Endothelial cell of umbilical vein (primary cell): ENCODE measurements around the gene CHMP5. TPM values are rescaled to one million over a fixed set of nuclear protein-coding genes. Genes with fewer than 3 reads are reported as not detected.

Experiments used
- BruUV-seq: library from RNA; stranded (reverse); fragments of 400-500 nt; replicated peaks from 2 replicates; lab custom pipeline; 2021; lab: Mats Ljungman, UMichigan
- CTCF ChIA-PET: fragments of 300-600, 350-600 bp; sonication (Branson Sonifier 250); formaldehyde crosslinking; loops from one replicate; lab custom pipeline; 2021; ENCODE audit warnings: antibody characterized with exemption, inconsistent platforms; lab: Charles Lee
- POLR2A ChIA-PET: fragments of 300-600, 350-600 bp; sonication (Branson Sonifier 250); formaldehyde crosslinking; loops from one replicate; lab custom pipeline; 2021; ENCODE audit warnings: antibody characterized with exemption, inconsistent platforms; lab: Charles Lee
- DNase-seq: peaks from one replicate; pipeline ENCODE4 v3.0.0-alpha.2; 2011; ENCODE audit warnings: low read depth, low spot score
- FAIRE-seq: peaks from 2 replicates; lab custom pipeline; 2011; peaks lifted over from hg19 to GRCh38; lab: Jason Lieb, UNC
- H2AFZ ChIP-seq: 2 replicates; pipeline ENCODE4 v1.6.0; 2012; ENCODE audit warnings: low read depth, low read length, control low read depth, inconsistent platforms
- H3K27ac ChIP-seq: 2 replicates; pipeline ENCODE4 v1.5.1; 2011; ENCODE audit warnings: low read depth, mild to moderate bottlenecking, control low read depth, low read length, moderate library complexity; ENCODE audit not compliant: insufficient read depth
- H3K27me3 ChIP-seq, 2 experiments: 2 replicates each; pipeline versions ENCODE4 v1.6.0 to v1.6.1; 2011; ENCODE audit warnings: low read length in 2 of 2, mixed read lengths in 1 of 2; ENCODE audit not compliant: control insufficient read depth in 2 of 2, insufficient read depth in 2 of 2
- H3K36me3 ChIP-seq, 2 experiments: 2 replicates in 1 of 2; 3 replicates in 1 of 2; pipeline ENCODE4 v1.5.1; 2011; ENCODE audit warnings: low read length in 2 of 2, mild to moderate bottlenecking in 1 of 2, moderate library complexity in 1 of 2; ENCODE audit not compliant: control insufficient read depth in 2 of 2, insufficient read depth in 2 of 2; ENCODE audit errors: extremely low read depth in 1 of 2
- H3K4me1 ChIP-seq: 3 replicates; pipeline ENCODE4 v1.5.1; 2011; ENCODE audit warnings: mild to moderate bottlenecking, low read length; ENCODE audit not compliant: control insufficient read depth, insufficient read depth; ENCODE audit errors: extremely low read depth
- H3K4me2 ChIP-seq: 2 replicates; pipeline ENCODE4 v1.6.1; 2011; ENCODE audit warnings: low read length, control low read depth, mixed read lengths; ENCODE audit not compliant: insufficient read depth
- H3K4me3 ChIP-seq, 3 experiments: fragments of 200-600 bp in 1 of 3; sonication (generic), shearing (Covaris generic) in 1 of 3; replicated peaks in 1 of 3; 2 replicates each; pipeline ENCODE4 v1.5.1; 2011 to 2016; ENCODE audit warnings: control low read depth in 3 of 3, low read length in 3 of 3, mild to moderate bottlenecking in 2 of 3, inconsistent platforms in 1 of 3, low read depth in 1 of 3, moderate library complexity in 1 of 3; ENCODE audit not compliant: insufficient read depth in 1 of 3
- H3K79me2 ChIP-seq: 2 replicates; pipeline ENCODE4 v1.6.0; 2012; ENCODE audit warnings: low read length, inconsistent platforms; ENCODE audit not compliant: control insufficient read depth, insufficient read depth
- H3K9ac ChIP-seq: replicated peaks from 2 replicates; pipeline ENCODE3; 2011; ENCODE audit warnings: low read length, control low read depth; ENCODE audit not compliant: insufficient read depth; ENCODE audit errors: extremely low read depth
- H3K9me1 ChIP-seq: replicated peaks from 3 replicates; pipeline ENCODE4 v1.6.0; 2011; ENCODE audit warnings: mild to moderate bottlenecking, low read length; ENCODE audit not compliant: control insufficient read depth, insufficient read depth; ENCODE audit errors: extremely low read depth
- H3K9me3 ChIP-seq: replicated peaks from 2 replicates; pipeline ENCODE4 v1.5.1; 2012; ENCODE audit warnings: low read length, inconsistent platforms; ENCODE audit not compliant: control insufficient read depth, insufficient read depth
- H4K20me1 ChIP-seq: replicated peaks from 2 replicates; pipeline ENCODE3; 2011; ENCODE audit warnings: mild to moderate bottlenecking, low read length; ENCODE audit not compliant: control insufficient read depth, insufficient read depth; ENCODE audit errors: extremely low read depth
- CTCF ChIP-seq, 2 donors: IDR thresholded peaks; 1 replicate in 1 of 2; 2 replicates in 1 of 2; pipeline ENCODE4 v1.5.1; 2011; ENCODE audit warnings: low read length in 2 of 2, mild to moderate bottlenecking in 2 of 2, moderate library complexity in 2 of 2, control low read depth in 1 of 2, inconsistent platforms in 1 of 2, low read depth in 1 of 2; ENCODE audit not compliant: insufficient read depth in 1 of 2; ENCODE audit errors: extremely low read depth in 1 of 2
- EZH2 ChIP-seq: IDR thresholded peaks from 2 replicates; pipeline ENCODE4 v1.6.1; 2012; ENCODE audit warnings: borderline replicate concordance, low read depth, mild to moderate bottlenecking, moderate library complexity, low read length, inconsistent platforms; ENCODE audit not compliant: severe bottlenecking
- FOS ChIP-seq: IDR thresholded peaks from 2 replicates; pipeline ENCODE4 v1.6.1; 2011; ENCODE audit warnings: mild to moderate bottlenecking, low read length, moderate library complexity, borderline replicate concordance; ENCODE audit not compliant: insufficient read depth
- GATA2 ChIP-seq: IDR thresholded peaks from 2 replicates; pipeline ENCODE4 v1.7.0; 2011; ENCODE audit warnings: low read depth, mild to moderate bottlenecking, moderate library complexity, mixed read lengths, low read length; ENCODE audit not compliant: insufficient read length, insufficient read depth
- JUN ChIP-seq: IDR thresholded peaks from 2 replicates; pipeline ENCODE4 v1.6.1; 2011; ENCODE audit warnings: borderline replicate concordance, low read depth; ENCODE audit not compliant: insufficient read length, insufficient read depth
- MAX ChIP-seq: IDR thresholded peaks from 2 replicates; pipeline ENCODE4 v1.6.1; 2011; ENCODE audit not compliant: insufficient read depth, insufficient read length
- MYC ChIP-seq: IDR thresholded peaks from one replicate; pipeline ENCODE4 v1.6.1; 2011; ENCODE audit warnings: mild to moderate bottlenecking, low read depth, low read length
- POLR2A ChIP-seq: IDR thresholded peaks from 2 replicates; pipeline ENCODE4 v1.6.1; 2012; ENCODE audit warnings: low read depth, mild to moderate bottlenecking, control low read depth, low read length
- POLR2AphosphoS5 ChIP-seq: IDR thresholded peaks from 2 replicates; pipeline ENCODE4 v1.6.1; 2012; ENCODE audit warnings: low read depth, mild to moderate bottlenecking, control low read depth, low read length, moderate library complexity; ENCODE audit not compliant: insufficient read depth
- dilution Hi-C: fragments of 300-500 bp; cut with MboI; formaldehyde crosslinking; loops from one replicate; pipeline ENCODE4 v1.15.0; 2019; ENCODE audit warnings: low sequenced_read_pairs; ENCODE audit not compliant: extremely low pct_ligation_motif_present
- intact Hi-C: fragments of 100-400 bp; cut with micrococcal nuclease; formaldehyde crosslinking; loops from one replicate; pipeline ENCODE4 v1.10.0; 2022
- polyA plus RNA-seq, 4 experiments: library from polyadenylated mRNA; depleted of rRNA in 3 of 4; stranded (reverse) in 3 of 4; unstranded in 1 of 4; fragments of >200 nt; gene quantifications; 2 replicates each; pipeline versions ENCODE4 v1.2.1 to v1.2.3, GENCODE V29; 2011 to 2012; ENCODE audit warnings: missing spikeins in 1 of 4
- total RNA-seq: library from RNA; stranded (reverse); gene quantifications from 2 replicates; pipeline ENCODE4 v1.2.3, GENCODE V29; 2021

CHMP5 gene
- total and polyA plus RNA-seq, 2 donors (not counting 3 experiments of a cell fraction or from before 2014, with no cell fraction given): 33.2 to 55.8 TPM

DNA sequence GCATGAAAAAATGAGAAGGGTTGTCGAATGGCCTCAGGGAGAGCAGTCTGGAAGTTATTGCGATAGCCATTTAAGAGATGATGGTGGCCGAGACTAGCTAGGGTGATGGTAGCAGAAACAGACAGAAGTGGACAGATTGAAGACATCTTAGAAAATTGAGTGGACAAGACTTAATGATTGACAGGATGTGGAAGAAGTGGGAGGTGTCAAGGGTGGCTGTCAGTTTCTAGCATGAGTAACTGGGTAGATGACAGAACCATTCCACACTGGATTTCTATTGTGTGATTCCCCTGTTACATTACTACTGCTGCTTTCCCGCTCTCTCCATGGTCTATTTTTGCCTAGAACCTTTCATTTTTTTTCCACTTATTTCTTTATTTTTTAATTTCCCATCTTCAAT, 12.6 kb downstream of the CHMP5 start:
- H3K9me1 ChIP-seq: no peaks in the 10 kb centered on the region
- intact Hi-C loops: no loop called here
- FAIRE-seq: no peak
- no peak for DNase-seq
- dilution Hi-C loops: no loop called here
- H3K9me3 ChIP-seq: no peaks in the 10 kb centered on the region
- H3K9ac ChIP-seq: no peak overlapping the region
- H3K79me2 ChIP-seq: no peaks in the 10 kb centered on the region
- no peaks in the 10 kb centered on the region for H3K27me3 ChIP-seq
- no peak overlapping the region for H3K27ac ChIP-seq
- no peaks in the 10 kb centered on the region for H3K4me1 ChIP-seq
- CTCF ChIA-PET: interaction anchor here (1.7 kb wide), 1 partner anchor 175 kb away, joined by 6 read pairs; no protein-coding TSS in a partner anchor
- POLR2A ChIA-PET: no interaction called here
- H3K36me3 ChIP-seq: peaks cover 13 to 36% of the 10 kb centered on the region in 2 experiments
- H2AFZ ChIP-seq: no peak overlapping the region
- no peak for TF ChIP-seq JUN
- no peak for TF ChIP-seq MYC
- no peak for TF ChIP-seq CTCF (IDR thresholded peaks at IDR 0.05; ENCODE audit: extremely low read depth in 1 of 2, insufficient read depth in 1 of 2, low read depth in 1 of 2, low read length in 2 of 2)
- TF ChIP-seq EZH2: no peak
- TF ChIP-seq MAX: no peak
- no peak for TF ChIP-seq GATA2
- no peak for TF ChIP-seq FOS
- TF ChIP-seq POLR2AphosphoS5: no peak
- no peak for TF ChIP-seq POLR2A
- no peak overlapping the region for H3K4me2 ChIP-seq
- H3K4me3 ChIP-seq: no peak overlapping the region
- no peaks in the 10 kb centered on the region for H4K20me1 ChIP-seq
- no TSS peak for BruUV-seq
